ENCODE measurements around the gene SPATA6L. TPM values are rescaled to one million over a fixed set of nuclear protein-coding genes. Genes with fewer than 3 reads are reported as not detected.

The SPATA6L gene, protein sequence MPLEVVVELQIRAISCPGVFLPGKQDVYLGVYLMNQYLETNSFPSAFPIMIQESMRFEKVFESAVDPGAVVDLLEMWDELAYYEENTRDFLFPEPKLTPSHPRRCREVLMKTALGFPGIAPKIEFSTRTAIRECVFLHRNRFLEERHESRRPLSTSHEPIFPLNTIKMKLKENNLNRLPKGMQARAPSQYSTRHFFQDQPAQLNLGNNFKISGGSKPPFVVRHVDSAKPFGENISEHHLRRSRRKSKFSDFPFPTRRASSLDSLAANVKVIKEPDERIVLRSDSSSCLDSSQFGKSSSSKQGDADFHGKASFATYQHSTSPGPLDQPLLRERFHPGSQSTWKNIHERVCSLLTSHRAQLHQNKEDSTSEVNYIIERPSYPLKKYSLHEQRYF
- total RNA-seq (1 to 10 TPM; 1.4 to 3.3 (median 2.2) TPM), polyA plus RNA-seq (1 to 10 TPM; 1.4 to 2.4 (median 2.0) TPM)

- WGBS, 2 donors: 1 to 2% methylated on average over 36 of the region's 36 CpGs
- no peaks in the 10 kb centered on the region for H3K27me3 ChIP-seq
- no peaks in the 10 kb centered on the region for H3K9me3 ChIP-seq
- peak within 1 kb of the TSS; percentile 27 to 51 (median 48) for H3K4me3 ChIP-seq
- peaks cover 0 to 46% (median 18%) of the 10 kb centered on the region in 4 donors for H3K4me1 ChIP-seq
- H3K36me3 ChIP-seq: no peaks in the 10 kb centered on the region
- peak; percentile 88 for DNase-seq
- peak in 3 of 4 donors; percentile 29 to 51 (median 47) for TF ChIP-seq POLR2AphosphoS5 (IDR thresholded peaks at IDR 0.05)
- TF ChIP-seq EP300 (IDR thresholded peaks at IDR 0.05): no peak
- intact Hi-C loops (cut with DNase I): loop anchor here (10.0 kb wide), 1 partner anchor 1141 kb away; the partner anchor contains the start of gene RFX3
- H3K27ac ChIP-seq: peak within 1 kb of the TSS; percentile 64 to 75 (median 70)
These were observed at the start of gene SPATA6L for GRCh38 chr9:4666042-4666699. Gene SPATA6L (minus strand): TSS chr9:4666480. CDS start chr9:4666250, 230 bp downstream.

- no peak for DNase-seq
- no peak overlapping the region for H3K27ac ChIP-seq
- H3K4me1 ChIP-seq: no peaks in the 10 kb centered on the region
- H3K36me3 ChIP-seq: peaks cover 23 to 87% (median 47%) of the 10 kb centered on the region in 4 donors
- no peak overlapping the region for H3K4me3 ChIP-seq
- TF ChIP-seq POLR2A (IDR thresholded peaks at IDR 0.05): no peak
- no peak for TF ChIP-seq CTCF (IDR thresholded peaks at IDR 0.05)
- TF ChIP-seq EP300 (IDR thresholded peaks at IDR 0.05): no peak
- H3K9me3 ChIP-seq: no peaks in the 10 kb centered on the region
- 85 to 91% methylated on average over 9 of the region's 9 CpGs for WGBS, 2 donors
- H3K27me3 ChIP-seq: no peaks in the 10 kb centered on the region
- intact Hi-C loops (cut with DNase I): no loop called here
These were observed 48.2 kb upstream of the SPATA6L start for GRCh38 chr9:4714266-4715016.

GRCh38 chr9:4713849-4714248 is 47.6 kb upstream of the SPATA6L start:
- Histone ChIP-seq H3K4me3 (no peak overlapping the region), H3K36me3 (peaks cover 21 to 87% (median 45%) of the 10 kb centered on the region in 4 donors), H3K4me1 (no peaks in the 10 kb centered on the region), H3K27me3 (no peaks in the 10 kb centered on the region), H3K27ac (no peak overlapping the region), H3K9me3 (no peaks in the 10 kb centered on the region)
- 57 to 74% methylated on average over 7 of the region's 7 CpGs for WGBS, 2 donors
- TF ChIP-seq CTCF (IDR thresholded peaks at IDR 0.05): no peak
- no peak for TF ChIP-seq POLR2A (IDR thresholded peaks at IDR 0.05)
- TF ChIP-seq POLR2AphosphoS5 (IDR thresholded peaks at IDR 0.05): no peak
- TF ChIP-seq EP300 (IDR thresholded peaks at IDR 0.05): no peak
- DNase-seq: no peak
- intact Hi-C loops (cut with DNase I): no loop called here

DNA sequence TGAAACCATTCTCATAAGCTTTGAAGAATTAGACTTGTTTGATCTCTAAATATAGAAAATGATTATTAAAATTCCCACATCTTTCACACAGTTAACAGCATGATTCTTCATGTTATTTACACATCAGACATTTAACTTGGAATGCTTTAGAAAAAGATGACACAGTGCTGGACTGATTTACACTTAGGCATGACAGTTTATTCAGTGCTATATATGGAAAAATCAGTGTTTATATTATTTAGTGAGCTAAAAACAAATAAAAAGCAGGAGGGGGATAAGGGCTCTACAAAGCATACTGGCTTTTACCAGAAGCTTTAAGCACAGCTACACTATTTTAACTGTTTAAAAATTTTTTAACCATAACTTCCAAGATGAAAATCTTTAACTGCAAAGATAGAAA is 43.1 kb upstream of the SPATA6L start:
- intact Hi-C loops (cut with DNase I): no loop called here
- H3K4me1 ChIP-seq: no peaks in the 10 kb centered on the region
- H3K27ac ChIP-seq: no peak overlapping the region
- no peak for DNase-seq
- H3K36me3 ChIP-seq: peaks cover 0 to 74% (median 21%) of the 10 kb centered on the region in 4 donors
- no peak overlapping the region for H3K4me3 ChIP-seq
- H3K9me3 ChIP-seq: no peaks in the 10 kb centered on the region
- TF ChIP-seq POLR2A (IDR thresholded peaks at IDR 0.05) (no peak), POLR2AphosphoS5 (IDR thresholded peaks at IDR 0.05) (no peak), EP300 (IDR thresholded peaks at IDR 0.05) (no peak), CTCF (IDR thresholded peaks at IDR 0.05) (no peak)
- no peaks in the 10 kb centered on the region for H3K27me3 ChIP-seq
